Chondrocyte (in vitro differentiated cells): ENCODE results near the gene CCR7. TPM values are rescaled to one million over a fixed set of nuclear protein-coding genes. Genes with fewer than 3 reads are reported as not detected.

ENCODE experiments used
- DNase-seq: peaks from one replicate; pipeline ENCODE4 v3.0.0; 2021; ENCODE audit warnings: mixed read lengths, low spot score
- H3K27ac Mint-ChIP-seq: one replicate; pipeline ENCODE4 v1.8.0; 2021; ENCODE audit warnings: mild to moderate bottlenecking, moderate library complexity, mixed read lengths; ENCODE audit not compliant: unreplicated experiment
- H3K27me3 Mint-ChIP-seq: 2 replicates; pipeline ENCODE4 v1.8.0; 2021; ENCODE audit warnings: low read depth, mixed read lengths
- H3K36me3 Mint-ChIP-seq: 2 replicates; pipeline ENCODE4 v1.8.0; 2021; ENCODE audit warnings: low read depth, mixed read lengths
- H3K4me1 Mint-ChIP-seq: 2 replicates; pipeline ENCODE4 v1.8.0; 2021; ENCODE audit warnings: low read depth, mild to moderate bottlenecking, mixed read lengths
- H3K4me3 Mint-ChIP-seq: one replicate; pipeline ENCODE4 v1.8.0; 2021; ENCODE audit warnings: mild to moderate bottlenecking, moderate library complexity, mixed read lengths; ENCODE audit not compliant: unreplicated experiment
- H3K9me3 Mint-ChIP-seq: 2 replicates; pipeline ENCODE4 v1.8.0; 2021; ENCODE audit warnings: low read depth, mixed read lengths
- CTCF ChIP-seq: fragments of 200-600 bp; sonication (generic); IDR thresholded peaks from 2 replicates; pipeline ENCODE4 v1.5.0; 2021; ENCODE audit warnings: antibody characterized with exemption, mild to moderate bottlenecking, moderate library complexity
- total RNA-seq: library from RNA; stranded (reverse); gene quantifications from 3 replicates; pipeline ENCODE4 v1.2.1, GENCODE V29; 2021

The CCR7 gene
- total RNA-seq, 1 donor from 2014 or later: not detected

DNA sequence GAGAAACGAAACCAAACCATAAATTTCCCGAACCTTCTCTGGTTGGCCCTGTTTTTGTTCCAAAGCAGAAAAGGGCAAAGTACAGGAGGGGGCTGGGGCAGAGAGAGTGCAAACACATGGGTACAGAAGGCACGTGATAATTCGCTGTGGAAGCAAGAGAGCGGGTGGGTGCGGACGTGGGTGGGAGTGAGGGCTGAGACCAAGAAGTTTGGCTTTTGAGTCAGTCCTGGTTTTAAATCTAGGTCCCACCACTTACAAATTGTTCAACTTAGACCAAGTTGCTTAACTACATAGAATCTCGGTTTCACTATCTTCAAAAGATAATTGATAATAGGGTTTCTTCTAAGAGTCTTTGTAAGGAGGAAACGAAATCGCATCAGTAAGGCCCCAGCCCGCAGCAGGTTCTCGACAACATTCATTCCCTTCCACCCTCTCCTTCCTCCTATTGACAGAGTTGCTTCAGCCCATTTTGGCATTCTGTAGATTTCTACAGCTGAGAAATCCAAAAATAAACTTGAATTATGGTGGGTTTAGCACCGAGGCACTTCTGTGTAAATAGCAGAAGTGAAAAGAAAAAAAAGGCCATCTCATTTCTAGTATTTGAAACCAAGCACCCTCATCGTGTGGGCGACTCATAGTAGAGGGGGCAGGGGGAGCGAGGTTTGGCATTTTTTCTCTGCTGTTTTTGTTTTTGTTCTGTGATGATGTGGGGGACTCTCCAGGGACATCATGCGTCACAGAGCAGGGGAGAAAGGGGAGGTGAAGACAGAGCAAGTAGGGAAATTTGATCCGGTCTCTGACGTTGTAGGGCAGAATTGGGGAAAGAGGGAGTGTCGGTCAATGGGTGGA lies 33.6 kb upstream of the CCR7 start:
- no peak for TF ChIP-seq CTCF
- Mint-ChIP-seq H3K9me3 (no peaks in the 10 kb centered on the region), H3K27me3 (no peaks in the 10 kb centered on the region), H3K4me3 (no peak overlapping the region), H3K4me1 (no peaks in the 10 kb centered on the region), H3K27ac (no peak overlapping the region), H3K36me3 (no peaks in the 10 kb centered on the region)
- DNase-seq: no peak

- Mint-ChIP-seq H3K36me3 (no peaks in the 10 kb centered on the region), H3K4me1 (no peaks in the 10 kb centered on the region)
Observed at GRCh38 chr17:40598301-40598618, 33.0 kb upstream of the CCR7 start.

GRCh38 chr17:40597556-40598300 lies 32.5 kb upstream of the CCR7 start:
- Mint-ChIP-seq H3K27me3 (no peaks in the 10 kb centered on the region), H3K4me3 (no peak overlapping the region), H3K36me3 (no peaks in the 10 kb centered on the region), H3K27ac (no peak overlapping the region), H3K9me3 (no peaks in the 10 kb centered on the region), H3K4me1 (no peaks in the 10 kb centered on the region)
- DNase-seq: no peak
- no peak for TF ChIP-seq CTCF

More at GRCh38 chr17:40598301-40598618, 33.0 kb upstream of the CCR7 start:
- H3K9me3 Mint-ChIP-seq: no peaks in the 10 kb centered on the region
- DNase-seq: no peak
- H3K27ac Mint-ChIP-seq: no peak overlapping the region
- H3K4me3 Mint-ChIP-seq: no peak overlapping the region
- TF ChIP-seq CTCF: no peak
- H3K27me3 Mint-ChIP-seq: no peaks in the 10 kb centered on the region

- no peak for DNase-seq
- no peaks in the 10 kb centered on the region for H3K36me3 Mint-ChIP-seq
- no peaks in the 10 kb centered on the region for H3K27me3 Mint-ChIP-seq
- no peaks in the 10 kb centered on the region for H3K9me3 Mint-ChIP-seq
- H3K4me3 Mint-ChIP-seq: no peak overlapping the region
- no peaks in the 10 kb centered on the region for H3K4me1 Mint-ChIP-seq
- no peak for TF ChIP-seq CTCF
- H3K27ac Mint-ChIP-seq: no peak overlapping the region
Observed at GRCh38 chr17:40597156-40597555, 31.9 kb upstream of the CCR7 start.

GRCh38 chr17:40596261-40596919 lies 31.1 kb upstream of the CCR7 start:
- Mint-ChIP-seq H3K36me3 (no peaks in the 10 kb centered on the region), H3K4me3 (no peak overlapping the region), H3K27ac (no peak overlapping the region), H3K27me3 (no peaks in the 10 kb centered on the region), H3K9me3 (no peaks in the 10 kb centered on the region), H3K4me1 (no peaks in the 10 kb centered on the region)
- TF ChIP-seq CTCF: no peak
- no peak for DNase-seq
